Stimulated activated CD4-positive, alpha-beta T cell treated with anti-CD3 and anti-CD28 coated beads, TNF-alpha, amount 100 ng/mL, for 48 hours (primary cell): ENCODE data around the gene APOM.

Source experiments
- DNase-seq, 3 donors: peaks; one replicate each; pipeline ENCODE4 v3.0.0-alpha.2; 2020; ENCODE audit warnings: low read depth in 3 of 3

The APOM gene

GRCh38 chr6:31680226-31681134, 24.8 kb downstream of the APOM start, which contains the start of gene LY6G5C:
Gene LY6G5C, minus strand, starts transcription at chr6:31681067. Its CDS starts 694 bp downstream, at chr6:31680373.
- peak in 1 of 3 donors; percentile 37 for DNase-seq

GRCh38 chr6:31681135-31681671, 25.5 kb downstream of the APOM start:
- DNase-seq = peak in 1 of 3 donors; percentile 26

GRCh38 chr6:31683591-31683990, 27.9 kb downstream of the APOM start:
- no peak for DNase-seq

- no peak for DNase-seq
These were observed 30.8 kb downstream of the APOM start for GRCh38 chr6:31686483-31686882.

- no peak for DNase-seq
These were observed 31.6 kb downstream of the APOM start for GRCh38 chr6:31687321-31687720.

GRCh38 chr6:31687860-31688693, 32.4 kb downstream of the APOM start:
- no peak for DNase-seq

- DNase-seq = no peak
These were observed 33.8 kb downstream of the APOM start for GRCh38 chr6:31689249-31690110.

- no peak for DNase-seq
These were observed 34.8 kb downstream of the APOM start for GRCh38 chr6:31690231-31691077.

- DNase-seq = no peak
These were observed 35.4 kb downstream of the APOM start for GRCh38 chr6:31691078-31691463.

GRCh38 chr6:31691564-31692108, 35.9 kb downstream of the APOM start:
- no peak for DNase-seq

- no peak for DNase-seq
These were observed 36.7 kb downstream of the APOM start for GRCh38 chr6:31692353-31692752.

- DNase-seq = no peak
These were observed 37.2 kb downstream of the APOM start for GRCh38 chr6:31692886-31693285.

GRCh38 chr6:31693535-31693934, 37.8 kb downstream of the APOM start:
- no peak for DNase-seq

- no peak for DNase-seq
These were observed 41.9 kb downstream of the APOM start for GRCh38 chr6:31697555-31697954.

- DNase-seq = no peak
These were observed 45.2 kb downstream of the APOM start for GRCh38 chr6:31700740-31701401.

GRCh38 chr6:31701666-31702404, 46.1 kb downstream of the APOM start:
- DNase-seq = no peak

- peak in 1 of 3 donors; percentile 38 for DNase-seq
These were observed 46.7 kb downstream of the APOM start for GRCh38 chr6:31702405-31702818.

- DNase-seq = peak; percentile 94 to 98 (median 96)
These were observed 47.4 kb downstream of the APOM start, which contains the start of gene ABHD16A for GRCh38 chr6:31702819-31703716. Gene ABHD16A, minus strand, starts transcription at chr6:31703324. Its CDS starts 43 bp downstream, at chr6:31703281.
